Measurements from ENCODE around the gene ESPNL.
A peak's percentile ranks its signal among the peaks of the same experiment; 100 is the strongest.

ESPNL gene

DNA sequence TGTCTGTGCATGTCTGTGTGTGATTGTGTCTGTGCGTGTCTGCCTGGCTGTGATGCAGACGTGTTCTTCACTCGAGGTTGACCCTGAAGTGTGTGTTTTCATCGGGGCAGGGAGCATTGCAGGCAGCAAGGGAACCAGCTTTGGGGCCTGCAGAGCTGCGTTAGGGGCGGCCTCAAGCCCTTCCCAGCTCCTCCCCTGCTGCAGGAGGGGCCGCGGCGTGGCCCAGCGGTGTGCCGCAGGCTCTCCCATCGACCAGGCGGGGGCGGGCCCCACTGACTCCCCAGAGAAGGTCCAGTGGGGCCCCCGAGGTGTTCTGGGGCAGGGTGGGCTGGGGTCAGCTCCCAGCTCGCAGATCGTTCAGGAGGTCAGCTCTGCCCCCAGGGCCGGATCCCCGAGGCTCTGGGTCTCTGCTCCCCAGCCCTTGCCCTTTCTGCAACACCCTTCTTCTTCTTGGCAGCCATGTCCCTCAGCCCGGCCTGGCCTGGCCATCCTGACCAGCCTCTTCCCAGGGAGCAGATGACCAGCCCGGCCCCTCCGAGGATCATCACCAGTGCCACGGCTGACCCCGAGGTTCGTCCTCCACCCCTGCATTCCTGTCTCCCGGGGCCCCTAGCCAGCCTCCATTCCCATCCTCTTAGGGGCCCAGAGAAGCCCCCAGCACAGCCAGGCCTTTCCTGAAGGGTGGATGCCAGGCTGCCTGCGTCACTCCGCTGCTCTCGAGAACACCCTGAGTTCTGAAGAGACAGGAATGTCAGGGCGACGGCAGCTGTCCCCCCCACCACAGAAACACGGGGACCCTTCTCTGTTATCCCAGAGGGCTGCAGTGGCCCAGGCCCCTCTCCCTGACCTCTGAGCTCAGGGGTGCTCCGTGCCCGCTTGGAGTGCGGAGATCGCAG is 27.3 kb downstream of the ESPNL start:
- DNase-seq = no peak

DNA sequence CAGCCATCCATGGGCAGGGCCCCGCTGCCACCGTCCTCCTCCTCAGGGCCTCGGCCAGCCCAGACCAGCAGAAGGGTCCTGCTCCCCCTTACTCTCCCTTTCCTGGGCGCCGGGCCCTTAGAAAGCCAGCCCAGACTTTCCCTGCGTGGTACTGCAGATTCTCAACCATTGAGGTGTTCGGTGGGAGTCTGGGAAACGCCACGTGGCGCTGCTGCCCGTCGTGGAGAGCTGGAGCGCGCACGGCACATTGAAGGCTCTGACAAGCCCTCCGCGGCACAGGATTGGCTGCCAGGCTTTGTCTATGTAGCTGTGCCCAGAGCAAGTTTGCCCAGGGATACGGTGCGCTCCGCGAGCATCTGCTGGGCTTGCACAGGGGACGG is 27.9 kb downstream of the ESPNL start:
- DNase-seq = no peak

DNA sequence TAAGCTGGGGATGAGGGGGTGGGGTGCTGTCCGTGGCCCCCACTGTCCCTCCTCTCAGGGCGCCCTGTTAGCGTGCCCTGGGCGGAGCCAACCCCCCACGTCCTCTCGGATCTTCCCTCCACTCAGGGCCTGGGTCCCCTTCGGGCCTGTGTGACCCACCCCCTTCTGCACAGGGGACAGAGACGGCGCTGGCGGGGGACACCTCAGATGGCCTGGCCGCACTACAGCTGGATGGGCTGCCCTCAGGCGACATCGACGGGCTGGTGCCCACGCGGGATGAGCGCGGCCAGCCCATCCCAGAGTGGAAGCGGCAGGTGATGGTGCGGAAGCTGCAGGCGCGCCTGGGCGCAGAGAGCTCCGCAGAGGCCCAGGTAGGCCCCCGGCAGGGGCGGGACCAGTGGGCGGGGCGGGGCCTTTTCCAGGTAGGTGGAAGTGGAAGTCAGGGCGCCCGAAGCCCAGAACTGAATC is 28.4 kb downstream of the ESPNL start:
- DNase-seq = no peak

DNA sequence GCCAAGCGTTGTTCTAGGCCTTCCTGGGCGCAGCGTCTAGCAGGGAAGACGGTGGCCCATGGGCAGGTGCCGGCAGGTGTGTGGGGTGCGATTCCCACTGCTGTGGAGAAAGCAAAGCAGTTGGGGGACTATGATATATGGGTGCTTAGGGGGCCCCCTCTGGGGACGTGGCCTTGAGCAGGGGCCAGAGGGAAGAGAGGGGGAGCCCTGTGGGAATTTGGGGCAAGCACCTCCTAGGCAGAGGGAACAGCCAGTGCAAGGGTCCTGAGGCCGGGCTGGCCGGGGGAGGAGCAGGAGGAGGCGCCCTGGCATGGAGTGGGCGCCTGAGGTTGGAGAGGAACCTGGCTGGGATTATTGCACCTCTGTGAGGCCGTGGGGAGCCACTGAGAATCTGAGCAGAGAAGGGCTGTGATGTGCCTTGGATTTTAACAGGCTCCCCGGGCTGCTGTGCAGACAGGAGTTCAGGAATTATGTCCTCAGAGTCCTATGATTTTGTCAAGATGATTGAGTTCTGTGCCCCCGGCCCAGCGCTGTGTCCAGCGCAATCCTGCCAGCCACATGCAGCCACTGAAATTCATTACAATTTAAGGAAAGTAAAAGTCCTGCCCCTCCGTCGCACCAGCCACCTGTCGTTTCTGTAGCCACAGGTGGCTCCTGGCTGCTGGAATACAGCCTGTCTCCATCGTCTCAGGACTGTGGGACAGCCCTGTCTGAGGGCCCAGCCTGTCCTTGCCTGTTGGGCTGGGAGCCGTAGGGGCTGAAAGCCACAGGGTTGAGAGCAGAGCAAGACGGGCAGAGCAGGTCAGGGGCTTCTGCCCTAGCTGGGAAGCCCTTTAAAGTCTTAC is 29.2 kb downstream of the ESPNL start:
- no peak for DNase-seq

GRCh38 chr2:238130111-238130695 is 30.1 kb downstream of the ESPNL start:
- no peak for DNase-seq

DNA sequence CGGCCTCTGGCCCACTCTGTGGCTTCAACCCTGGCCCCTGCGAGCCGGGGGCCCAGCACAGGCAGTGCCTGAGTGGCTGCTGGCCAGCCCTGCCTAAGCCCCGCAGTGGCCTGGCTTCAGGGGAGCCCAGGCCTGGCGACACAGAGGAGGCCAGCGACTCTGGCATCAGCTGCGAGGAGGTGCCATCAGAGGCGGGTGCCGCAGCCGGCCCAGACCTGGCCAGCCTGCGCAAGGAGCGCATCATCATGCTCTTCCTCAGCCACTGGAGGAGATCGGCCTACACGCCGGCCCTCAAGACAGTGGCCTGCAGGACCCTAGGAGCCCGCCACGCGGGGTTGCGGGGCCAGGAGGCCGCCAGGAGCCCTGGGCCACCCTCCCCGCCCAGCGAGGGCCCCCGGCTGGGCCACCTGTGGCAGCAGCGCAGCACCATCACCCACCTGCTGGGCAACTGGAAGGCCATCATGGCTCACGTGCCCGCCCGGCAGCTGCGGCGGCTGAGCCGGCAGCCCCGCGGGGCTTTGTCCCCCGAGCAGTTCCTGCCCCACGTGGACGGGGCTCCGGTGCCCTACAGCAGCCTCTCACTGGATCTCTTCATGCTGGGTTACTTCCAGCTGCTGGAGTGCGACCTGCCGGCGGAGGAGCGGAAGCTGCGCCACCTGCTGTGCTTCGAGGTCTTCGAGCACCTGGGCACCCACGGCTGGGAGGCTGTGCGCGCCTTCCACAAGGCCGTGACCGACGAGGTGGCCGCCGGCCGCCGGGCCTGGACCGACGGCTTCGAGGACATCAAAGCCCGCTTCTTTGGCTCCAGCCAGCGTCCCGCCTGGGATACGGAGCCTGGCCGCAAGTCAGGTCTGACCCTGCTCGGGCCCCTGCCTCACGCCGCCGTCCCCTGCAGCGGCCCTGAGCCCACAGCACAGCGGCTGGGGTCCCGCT is 30.8 kb downstream of the ESPNL start:
- DNase-seq = no peak

DNA sequence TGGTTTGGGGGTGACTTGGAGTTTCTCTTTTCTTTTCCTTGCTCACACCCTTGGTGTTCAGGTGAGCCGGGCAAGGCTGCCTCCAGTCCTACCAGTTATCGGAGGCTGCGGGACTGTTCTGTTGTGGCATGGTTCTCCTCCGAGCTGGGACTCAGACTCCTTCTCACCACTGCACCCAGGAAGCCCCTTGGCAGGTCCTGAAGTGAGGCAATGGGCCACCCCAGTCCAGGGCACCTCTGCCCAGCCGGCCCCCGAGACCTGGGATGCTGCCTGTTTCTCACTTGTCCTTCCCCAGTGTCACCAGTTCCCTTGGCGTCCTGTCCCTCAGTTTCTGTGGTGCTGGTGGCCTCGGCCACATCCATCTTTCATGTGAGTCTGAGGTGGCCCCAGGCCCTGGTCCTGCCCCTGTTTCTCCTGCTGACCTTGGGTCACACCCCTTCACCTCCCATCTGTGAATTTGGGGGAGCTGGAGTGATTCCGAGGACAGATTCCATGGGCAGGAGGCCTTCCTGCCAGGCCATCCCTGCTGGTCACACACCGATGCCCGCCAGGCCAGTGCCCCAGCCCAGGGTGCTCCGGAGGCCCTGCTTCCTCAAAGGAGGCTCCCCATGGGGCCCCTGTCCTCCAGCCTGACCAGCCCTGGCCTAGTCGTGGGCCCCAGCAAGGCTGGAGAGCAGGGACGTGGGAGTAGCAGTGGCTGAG is 31.8 kb downstream of the ESPNL start:
- DNase-seq = no peak

- DNase-seq = peak in 12 of 56 donors; percentile 7 to 44 (median 21)
Observed at GRCh38 chr2:238132463-238133450, 32.6 kb downstream of the ESPNL start.

DNA sequence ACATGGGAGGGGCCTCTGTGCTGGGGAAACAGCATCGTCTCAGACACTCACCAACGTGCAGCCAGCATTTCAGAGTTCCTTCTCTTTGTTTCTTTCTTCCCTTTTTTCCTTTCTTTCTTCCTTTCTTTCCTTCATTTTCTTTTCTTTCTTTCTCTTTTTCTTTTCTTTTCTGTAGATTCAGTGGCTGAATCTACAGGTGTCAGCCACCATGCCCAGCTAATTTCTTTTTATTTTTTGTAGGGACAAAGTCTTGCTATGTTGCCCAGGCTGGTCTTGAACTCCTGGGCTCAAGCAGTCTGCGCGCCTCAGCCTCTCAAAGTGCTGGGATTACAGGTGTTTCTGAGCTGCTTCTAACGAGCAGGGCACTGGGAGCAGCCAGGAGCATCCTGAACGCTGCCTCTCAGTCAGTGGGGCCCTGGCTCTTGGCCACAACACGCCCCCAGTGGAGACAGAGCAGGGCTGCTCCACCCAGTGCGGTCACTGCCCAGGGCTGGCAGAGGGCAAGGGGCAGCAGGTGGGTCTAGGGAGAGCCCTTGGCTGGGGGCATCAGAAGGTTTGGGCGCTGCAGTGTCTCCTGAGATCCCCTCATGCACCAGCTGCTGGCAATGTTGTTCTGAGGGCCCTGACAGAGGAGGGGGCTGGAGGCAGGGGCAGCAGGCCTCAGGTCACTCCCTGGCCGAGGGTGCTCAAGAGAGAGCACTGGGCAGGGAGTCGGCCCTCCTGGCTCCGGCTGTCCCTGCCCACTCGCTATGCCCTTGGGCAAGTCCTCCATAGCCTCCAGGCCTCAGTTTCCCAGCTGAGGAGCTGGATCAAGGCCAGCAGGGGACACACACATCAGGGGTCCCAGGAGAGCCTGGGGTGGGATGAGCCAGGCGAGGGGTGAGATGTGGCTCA is 33.6 kb downstream of the ESPNL start:
- DNase-seq = no peak

- no peak for DNase-seq
Observed at GRCh38 chr2:238134393-238134785, 34.2 kb downstream of the ESPNL start.

GRCh38 chr2:238135601-238136150 is 35.5 kb downstream of the ESPNL start:
- DNase-seq = no peak

GRCh38 chr2:238136820-238137537 is 36.8 kb downstream of the ESPNL start:
- peak in 1 of 56 donors; percentile 10 for DNase-seq

DNA sequence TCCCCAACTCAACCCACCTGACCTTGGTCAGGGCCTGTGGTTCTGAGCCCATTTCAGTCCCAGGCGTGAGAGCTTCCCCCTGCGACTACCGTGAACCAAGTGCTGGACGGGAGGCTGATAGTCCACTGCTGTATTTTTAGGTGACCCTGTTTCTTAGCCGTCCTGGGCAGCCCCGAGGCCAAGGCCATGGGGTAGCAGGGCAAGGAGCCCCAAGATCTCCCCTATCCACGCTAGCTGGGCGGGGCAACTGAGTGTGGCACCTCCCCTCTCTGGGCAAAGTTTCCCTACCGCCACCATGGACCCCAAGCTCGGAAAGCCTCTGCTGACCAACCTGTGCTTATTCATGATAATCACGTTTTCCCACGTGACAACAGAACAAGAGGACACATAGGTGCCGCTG is 37.7 kb downstream of the ESPNL start:
- no peak for DNase-seq

GRCh38 chr2:238138331-238139195 is 38.4 kb downstream of the ESPNL start, which contains the start of gene KLHL30:
KLHL30 (plus strand) TSS chr2:238138668; CDS start chr2:238140755, 2,087 bp downstream.
- no peak for DNase-seq
